ENCODE data around the gene PRSS50. TPM values are rescaled to one million over a fixed set of nuclear protein-coding genes. Genes with fewer than 3 reads are reported as not detected.
A peak's percentile ranks its signal among the peaks of the same experiment; 100 is the strongest.

The PRSS50 gene
- total RNA-seq, 1 experiment from 2014 or later, result 0.70 TPM

GRCh38 chr3:46670891-46671427, 46.7 kb downstream of the PRSS50 start:
- H3K36me3 Mint-ChIP-seq, result peaks cover 3% of the 10 kb centered on the region
- POLR2A ChIA-PET, result no interaction called here
- no peak overlapping the region for H3K27ac Mint-ChIP-seq
- no peaks in the 10 kb centered on the region for H3K27me3 Mint-ChIP-seq (ENCODE audit: low read depth)
- H3K4me3 Mint-ChIP-seq, result no peak overlapping the region
- peak; percentile 12 for DNase-seq (ENCODE audit: low spot score)
- peaks cover 4% of the 10 kb centered on the region for H3K9me3 Mint-ChIP-seq
- TF ChIP-seq NFE2L1 (CRISPR knock-in tag; IDR thresholded peaks at IDR 0.05), result no peak
- TF ChIP-seq FOXJ3 (CRISPR knock-in tag; IDR thresholded peaks at IDR 0.05; ENCODE audit: borderline replicate concordance), result no peak
- no peak for TF ChIP-seq RORB (CRISPR knock-in tag; IDR thresholded peaks at IDR 0.05)
- TF ChIP-seq ZNF232 (CRISPR knock-in tag; IDR thresholded peaks at IDR 0.05), result no peak
- no peak for TF ChIP-seq ZNF396 (CRISPR knock-in tag; IDR thresholded peaks at IDR 0.05; ENCODE audit: borderline replicate concordance)
- no peak for TF ChIP-seq ESRRA (CRISPR knock-in tag; IDR thresholded peaks at IDR 0.05; ENCODE audit: borderline replicate concordance)
- H3K4me1 Mint-ChIP-seq, result no peaks in the 10 kb centered on the region
- CTCF ChIA-PET, result interaction anchor here (0.7 to 2.3 kb wide), 5 partner anchors 9 to 41 kb away, joined by 3 to 7 read pairs (median 4); partner anchors contain the start of gene ALS2CL
- ATAC-seq, result no peak

GRCh38 chr3:46670000-46670890, 47.4 kb downstream of the PRSS50 start:
- Mint-ChIP-seq H3K36me3 (peaks cover 3% of the 10 kb centered on the region), H3K9me3 (peaks cover 4% of the 10 kb centered on the region), H3K27me3 (ENCODE audit: low read depth) (no peaks in the 10 kb centered on the region; the same call in 1 of the 2 replicates), H3K27ac (no peak overlapping the region), H3K4me1 (no peaks in the 10 kb centered on the region), H3K4me3 (no peak overlapping the region)
- ChIA-PET POLR2A (no interaction called here), CTCF (interaction anchor here (0.7 to 1.3 kb wide), 4 partner anchors 9 to 41 kb away, joined by 3 to 7 read pairs (median 4); partner anchors contain the start of gene ALS2CL)
- TF ChIP-seq NFYB (CRISPR knock-in tag; conservative IDR thresholded peaks at IDR 0.05; ENCODE audit: low read depth), result no peak
- no peak for TF ChIP-seq ZNF423 (CRISPR knock-in tag; IDR thresholded peaks at IDR 0.05)
- TF ChIP-seq ZBTB21 (CRISPR knock-in tag; IDR thresholded peaks at IDR 0.05; ENCODE audit: borderline replicate concordance), result no peak
- no peak for TF ChIP-seq PRDM15 (CRISPR knock-in tag; IDR thresholded peaks at IDR 0.05)
- ATAC-seq (no peak), DNase-seq (ENCODE audit: low spot score) (peak; percentile 5)

GRCh38 chr3:46669191-46669999, 48.3 kb downstream of the PRSS50 start:
- no peak overlapping the region for H3K4me3 Mint-ChIP-seq
- TF ChIP-seq, protein P1, sequence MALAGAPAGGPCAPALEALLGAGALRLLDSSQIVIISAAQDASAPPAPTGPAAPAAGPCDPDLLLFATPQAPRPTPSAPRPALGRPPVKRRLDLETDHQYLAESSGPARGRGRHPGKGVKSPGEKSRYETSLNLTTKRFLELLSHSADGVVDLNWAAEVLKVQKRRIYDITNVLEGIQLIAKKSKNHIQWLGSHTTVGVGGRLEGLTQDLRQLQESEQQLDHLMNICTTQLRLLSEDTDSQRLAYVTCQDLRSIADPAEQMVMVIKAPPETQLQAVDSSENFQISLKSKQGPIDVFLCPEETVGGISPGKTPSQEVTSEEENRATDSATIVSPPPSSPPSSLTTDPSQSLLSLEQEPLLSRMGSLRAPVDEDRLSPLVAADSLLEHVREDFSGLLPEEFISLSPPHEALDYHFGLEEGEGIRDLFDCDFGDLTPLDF (CRISPR knock-in tag; IDR thresholded peaks at IDR 0.05), result no peak
- TF ChIP-seq, protein P2, sequence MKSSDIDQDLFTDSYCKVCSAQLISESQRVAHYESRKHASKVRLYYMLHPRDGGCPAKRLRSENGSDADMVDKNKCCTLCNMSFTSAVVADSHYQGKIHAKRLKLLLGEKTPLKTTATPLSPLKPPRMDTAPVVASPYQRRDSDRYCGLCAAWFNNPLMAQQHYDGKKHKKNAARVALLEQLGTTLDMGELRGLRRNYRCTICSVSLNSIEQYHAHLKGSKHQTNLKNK (CRISPR knock-in tag; IDR thresholded peaks at IDR 0.05), result no peak
- TF ChIP-seq TCF7 (CRISPR knock-in tag; IDR thresholded peaks at IDR 0.05; ENCODE audit: low read depth) (no peak), SOX15 (CRISPR knock-in tag; IDR thresholded peaks at IDR 0.05) (no peak), NR2C2 (CRISPR knock-in tag; IDR thresholded peaks at IDR 0.05) (no peak), RELA (CRISPR knock-in tag; IDR thresholded peaks at IDR 0.05; ENCODE audit: borderline replicate concordance) (no peak), ATF1 (CRISPR knock-in tag; IDR thresholded peaks at IDR 0.05) (no peak), TP53 (CRISPR knock-in tag; IDR thresholded peaks at IDR 0.05) (no peak), ZNF423 (CRISPR knock-in tag; IDR thresholded peaks at IDR 0.05) (no peak), GABPB1 (CRISPR knock-in tag; IDR thresholded peaks at IDR 0.05) (no peak), NFATC4 (CRISPR knock-in tag; IDR thresholded peaks at IDR 0.05) (no peak), ZNF232 (CRISPR knock-in tag; IDR thresholded peaks at IDR 0.05) (no peak), AR (CRISPR knock-in tag; IDR thresholded peaks at IDR 0.05) (no peak)

More at GRCh38 chr3:46669191-46669999, 48.3 kb downstream of the PRSS50 start:
- CTCF ChIA-PET, result no interaction called here
- DNase-seq (ENCODE audit: low spot score) (peak; percentile 7), ATAC-seq (no peak)
- Mint-ChIP-seq H3K27me3 (ENCODE audit: low read depth) (no peaks in the 10 kb centered on the region; the same call in 1 of the 2 replicates), H3K27ac (no peak overlapping the region), H3K9me3 (peaks cover 3% of the 10 kb centered on the region), H3K4me1 (no peaks in the 10 kb centered on the region), H3K36me3 (peaks cover 2% of the 10 kb centered on the region)
- POLR2A ChIA-PET, result no interaction called here
